ENCODE results near the gene RNF19B. TPM values are rescaled to one million over a fixed set of nuclear protein-coding genes. Genes with fewer than 3 reads are reported as not detected.

RNF19B gene
- total RNA-seq, 1 experiment from 2014 or later = 15.0 TPM

DNA sequence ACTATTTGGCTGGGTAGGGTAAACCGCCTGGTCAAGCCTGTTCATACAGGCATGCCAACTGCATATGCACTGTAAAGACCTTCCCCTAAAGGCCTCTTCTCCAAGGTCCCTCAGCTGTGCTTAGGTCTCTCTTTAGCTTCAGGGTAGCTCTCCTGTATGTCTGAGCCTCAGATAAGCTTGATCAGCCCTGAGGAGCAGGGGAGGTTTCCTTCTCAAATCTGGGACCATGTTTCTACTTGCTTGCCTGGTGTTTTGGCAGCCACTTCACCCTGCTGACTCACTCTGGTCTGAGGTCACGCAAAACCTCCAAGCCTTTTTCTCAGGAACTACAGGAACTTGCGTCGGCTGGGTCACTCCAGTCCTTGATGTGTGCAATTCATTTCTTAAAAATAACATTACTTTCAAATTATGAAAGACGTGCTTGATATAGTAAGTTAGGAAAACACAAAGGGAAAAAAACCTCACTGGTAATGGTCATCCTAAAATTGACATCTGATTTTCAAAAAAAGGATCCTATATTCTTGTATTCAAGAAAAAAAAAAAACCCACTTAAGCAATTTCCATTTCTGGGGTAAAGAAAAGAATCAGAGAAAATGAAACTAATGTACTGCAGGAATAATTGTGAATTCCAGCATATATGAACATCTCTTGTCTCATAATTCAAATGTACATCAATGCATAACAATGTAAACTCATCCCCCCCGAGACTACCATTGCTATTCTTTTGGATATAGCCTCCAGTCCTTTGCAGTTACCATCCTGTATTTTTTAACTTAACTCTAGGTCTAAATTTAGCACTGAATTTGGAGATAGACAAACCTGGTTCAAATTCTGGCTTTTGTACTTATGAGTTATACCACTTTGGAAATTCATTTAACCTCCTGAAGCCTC, 24.8 kb upstream of the RNF19B start:
- H4K20me1 ChIP-seq (ENCODE audit: control insufficient read depth, insufficient read depth, insufficient read length) = no peaks in the 10 kb centered on the region
- H3K9me3 ChIP-seq (ENCODE audit: control insufficient read depth, low read depth, low read length) = no peaks in the 10 kb centered on the region
- no peak overlapping the region for H4K91ac ChIP-seq (ENCODE audit: insufficient read length, low read depth, low read length)
- no peak overlapping the region for H4K5ac ChIP-seq (ENCODE audit: insufficient read length, low read depth, low read length)
- H3T11ph ChIP-seq (ENCODE audit: low read length) = no peak overlapping the region
- no peak overlapping the region for H2BK20ac ChIP-seq (ENCODE audit: low read depth, low read length, poor library complexity, severe bottlenecking)
- Mint-ChIP-seq H3K36me3 (ENCODE audit: insufficient read depth in 1 of 3, low read depth in 3 of 3) (no peaks in the 10 kb centered on the region), H3K4me1 (peaks cover 26 to 29% of the 10 kb centered on the region in 2 experiments), H3K27ac (0 out of 7 replicates have a peak overlapping the region, but pooled peaks of 1 of the 3 experiments have one; percentile 9), H3K27me3 (ENCODE audit: low read depth) (peaks cover 2% of the 10 kb centered on the region; the same call in 1 of the 2 replicates), H3K9me3 (no peaks in the 10 kb centered on the region), H3K4me3 (no peak overlapping the region)
- H3K4me1 ChIP-seq (ENCODE audit: insufficient read depth, low read length) = peaks cover 8% of the 10 kb centered on the region; the same call in 1 of the 2 replicates
- H3K4me2 ChIP-seq (ENCODE audit: insufficient read depth, insufficient read length, low read length) = no peak overlapping the region
- no peak overlapping the region for H3K4ac ChIP-seq (ENCODE audit: low read depth, low read length)
- no peak overlapping the region for H2AFZ ChIP-seq (ENCODE audit: low read length)
- no peak overlapping the region for H2BK5ac ChIP-seq (ENCODE audit: insufficient read length, low read length)
- no peak overlapping the region for H2BK15ac ChIP-seq (ENCODE audit: low read depth, low read length)
- WGBS (ENCODE audit: extremely low coverage, insufficient read length, low lambda C conversion rate) = no CpG with 5 or more reads among the region's 6 CpGs
- no peaks in the 10 kb centered on the region for H3K23me2 ChIP-seq (ENCODE audit: insufficient read length, low read depth, low read length, poor library complexity, severe bottlenecking)
- H3K27me3 ChIP-seq (ENCODE audit: insufficient read depth, low read length) = no peaks in the 10 kb centered on the region
- no peak overlapping the region for H3K27ac ChIP-seq (ENCODE audit: insufficient read length, low read depth, low read length)
- TF ChIP-seq, protein P1, sequence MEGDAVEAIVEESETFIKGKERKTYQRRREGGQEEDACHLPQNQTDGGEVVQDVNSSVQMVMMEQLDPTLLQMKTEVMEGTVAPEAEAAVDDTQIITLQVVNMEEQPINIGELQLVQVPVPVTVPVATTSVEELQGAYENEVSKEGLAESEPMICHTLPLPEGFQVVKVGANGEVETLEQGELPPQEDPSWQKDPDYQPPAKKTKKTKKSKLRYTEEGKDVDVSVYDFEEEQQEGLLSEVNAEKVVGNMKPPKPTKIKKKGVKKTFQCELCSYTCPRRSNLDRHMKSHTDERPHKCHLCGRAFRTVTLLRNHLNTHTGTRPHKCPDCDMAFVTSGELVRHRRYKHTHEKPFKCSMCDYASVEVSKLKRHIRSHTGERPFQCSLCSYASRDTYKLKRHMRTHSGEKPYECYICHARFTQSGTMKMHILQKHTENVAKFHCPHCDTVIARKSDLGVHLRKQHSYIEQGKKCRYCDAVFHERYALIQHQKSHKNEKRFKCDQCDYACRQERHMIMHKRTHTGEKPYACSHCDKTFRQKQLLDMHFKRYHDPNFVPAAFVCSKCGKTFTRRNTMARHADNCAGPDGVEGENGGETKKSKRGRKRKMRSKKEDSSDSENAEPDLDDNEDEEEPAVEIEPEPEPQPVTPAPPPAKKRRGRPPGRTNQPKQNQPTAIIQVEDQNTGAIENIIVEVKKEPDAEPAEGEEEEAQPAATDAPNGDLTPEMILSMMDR (conservative IDR thresholded peaks at IDR 0.05) = no peak
- no peak for DNase-seq
- no peak overlapping the region for H2AK5ac ChIP-seq (ENCODE audit: insufficient read length, low read length)
- H4K8ac ChIP-seq (replicated peaks; ENCODE audit: insufficient read length, low read depth, low read length) = no peak overlapping the region
- no peak overlapping the region for H2BK12ac ChIP-seq (ENCODE audit: insufficient read length, low read depth, low read length)
- no peak overlapping the region for H3K18ac ChIP-seq (ENCODE audit: insufficient read length, low read depth, low read length)
- no peak overlapping the region for H3K23ac ChIP-seq (ENCODE audit: insufficient read length, low read depth, low read length)
- no peak overlapping the region for H3K14ac ChIP-seq (ENCODE audit: insufficient read depth, low read length)
- no peaks in the 10 kb centered on the region for H3K79me1 ChIP-seq (ENCODE audit: insufficient read depth, low read depth, low read length, poor library complexity, severe bottlenecking)
- H3K56ac ChIP-seq (ENCODE audit: insufficient read length, low read depth, low read length) = no peak overlapping the region
- no peaks in the 10 kb centered on the region for H3K79me2 ChIP-seq (ENCODE audit: insufficient read depth, low read length)
- no peak overlapping the region for H2BK120ac ChIP-seq (ENCODE audit: low read depth, low read length, poor library complexity, severe bottlenecking)
- no peak overlapping the region for H3K9ac ChIP-seq (ENCODE audit: extremely low read depth, insufficient read length, low read length)

Measured in H9 (cell line).